Body of pancreas (tissue), 4 donors: ENCODE data around the gene CPSF3.

Experiments
- CTCF ChIP-seq, 7 experiments: fragments of 450-650 bp in 4 of 7; fragments of 200-600 bp in 3 of 7; sonication (generic) in 3 of 7; IDR thresholded peaks; one replicate each; pipeline ENCODE4 v1.5.1; 2016 to 2019; ENCODE audit warnings: antibody characterized with exemption in 7 of 7
- POLR2A ChIP-seq, 3 donors: fragments of 450-650 bp; IDR thresholded peaks; one replicate each; pipeline ENCODE4 v1.6.1; 2016; ENCODE audit warnings: antibody characterized with exemption in 3 of 3, mild to moderate bottlenecking in 2 of 3

- TF ChIP-seq POLR2A (IDR thresholded peaks at IDR 0.05) (peak in 2 of 3 donors; percentile 55 to 58), CTCF (IDR thresholded peaks at IDR 0.05) (peak in 3 of 7 experiments; percentile 20 to 32 (median 30))
Measured at GRCh38 chr2:9423100-9423921, at the start of gene CPSF3, which contains the start of gene ITGB1BP1.
